Loucy (cell line): ENCODE measurements around the gene RAB31.

Source experiments
- H2AFZ ChIP-seq: fragments of 200-600 bp; sonication (generic); 2 replicates; pipeline ENCODE4 v1.6.0; 2016; ENCODE audit warnings: antibody characterized with exemption, mild to moderate bottlenecking, low read length, moderate library complexity
- H3F3A ChIP-seq: fragments of 200-600 bp; 2 replicates; pipeline ENCODE4 v1.6.0; 2016; ENCODE audit warnings: antibody characterized with exemption, low read depth, mild to moderate bottlenecking
- H3K27me3 ChIP-seq: fragments of 200-600 bp; sonication (generic); 2 replicates; pipeline ENCODE4 v1.6.1; 2014; ENCODE audit warnings: low read length, mild to moderate bottlenecking; ENCODE audit not compliant: insufficient read depth, poor library complexity, severe bottlenecking
- H3K36me3 ChIP-seq: fragments of 200-600 bp; sonication (generic); 2 replicates; pipeline ENCODE4 v1.6.1; 2016; ENCODE audit warnings: low read length; ENCODE audit not compliant: insufficient read depth
- H3K4me1 ChIP-seq: fragments of 200-600 bp; sonication (generic); 2 replicates; pipeline ENCODE4 v1.5.1; 2014; ENCODE audit warnings: low read length, mild to moderate bottlenecking; ENCODE audit not compliant: insufficient read depth, poor library complexity, severe bottlenecking
- H3K4me2 ChIP-seq: fragments of 200-600 bp; sonication (generic); 2 replicates; pipeline ENCODE4 v1.6.0; 2014; ENCODE audit warnings: antibody characterized with exemption, low read length, low read depth, mild to moderate bottlenecking; ENCODE audit not compliant: poor library complexity, severe bottlenecking
- H3K4me3 ChIP-seq: fragments of 200-600 bp; sonication (generic); 2 replicates; pipeline ENCODE4 v1.5.1; 2014; ENCODE audit warnings: low read length, mild to moderate bottlenecking, mixed read lengths; ENCODE audit not compliant: poor library complexity, severe bottlenecking
- H3K79me2 ChIP-seq: fragments of 200-600 bp; sonication (generic); 2 replicates; pipeline ENCODE4 v1.6.1; 2014; ENCODE audit warnings: low read length; ENCODE audit not compliant: insufficient read depth
- H3K9ac ChIP-seq: fragments of 200-600 bp; sonication (generic); 2 replicates; pipeline ENCODE4 v1.6.0; 2014; ENCODE audit warnings: mild to moderate bottlenecking, low read depth, low read length, moderate library complexity; ENCODE audit not compliant: poor library complexity, severe bottlenecking
- H3K9me2 ChIP-seq: fragments of 200-600 bp; sonication (generic); replicated peaks from 2 replicates; pipeline ENCODE4 v1.6.1; 2016; ENCODE audit warnings: low read depth, low read length, mixed read lengths
- H3K9me3 ChIP-seq: fragments of 200-600 bp; sonication (generic); 2 replicates; pipeline ENCODE4 v1.6.1; 2014; ENCODE audit warnings: mild to moderate bottlenecking, antibody characterized with exemption, low read length, low read depth; ENCODE audit not compliant: insufficient read depth
- H4K20me1 ChIP-seq: fragments of 200-600 bp; sonication (generic); 2 replicates; pipeline ENCODE4 v1.6.0; 2014; ENCODE audit warnings: antibody characterized with exemption, low read length, mild to moderate bottlenecking; ENCODE audit not compliant: insufficient read depth, poor library complexity, severe bottlenecking
- EZH2phosphoT487 ChIP-seq: fragments of 200-600 bp; IDR thresholded peaks from 2 replicates; pipeline ENCODE4 v1.6.1; 2018; ENCODE audit warnings: antibody characterized with exemption, mild to moderate bottlenecking, moderate library complexity, borderline replicate concordance
- TF ChIP-seq, protein P1 (sequence below): fragments of 200-600 bp; sonication (generic); conservative IDR thresholded peaks from 2 replicates; pipeline ENCODE4 v1.5.1; 2014; ENCODE audit warnings: mild to moderate bottlenecking, antibody characterized with exemption, low read length

RAB31 gene

DNA sequence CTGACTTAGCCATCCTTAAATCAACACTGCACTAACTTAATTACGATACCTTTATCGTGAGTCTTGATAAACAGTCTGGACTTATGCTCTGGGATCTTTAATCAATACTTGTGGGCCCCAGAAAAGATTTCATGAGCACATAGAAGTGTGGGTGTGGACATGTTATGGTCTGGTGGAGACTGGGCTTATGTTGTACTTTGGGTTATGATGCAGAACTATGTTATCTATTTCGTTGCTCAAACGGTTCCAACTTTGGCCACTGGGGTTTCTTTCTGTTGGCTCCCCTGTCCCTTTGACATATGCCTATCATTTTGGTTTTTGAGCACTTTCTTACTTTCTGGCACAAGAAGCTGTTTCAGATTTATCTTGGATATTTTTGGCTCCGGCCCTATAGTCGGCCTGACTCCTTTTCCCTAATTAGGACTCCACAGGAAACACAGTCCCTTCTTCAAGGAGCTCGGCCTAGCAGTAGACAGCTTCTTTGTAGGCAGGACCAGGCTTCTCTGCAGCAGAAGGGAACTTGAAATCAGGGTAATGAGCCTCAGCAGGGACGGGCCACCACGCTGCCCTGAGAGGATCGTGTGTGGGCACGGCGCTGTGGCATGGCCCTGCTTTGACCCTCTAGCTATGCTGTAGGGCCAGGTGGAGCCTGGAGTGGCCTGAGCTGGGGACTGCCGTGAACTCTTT, 123.1 kb downstream of the RAB31 start:
- Histone ChIP-seq H3K4me3 (no peak overlapping the region), H2AFZ (no peak overlapping the region), H3K4me1 (no peaks in the 10 kb centered on the region), H3K9me3 (no peaks in the 10 kb centered on the region), H3F3A (no peaks in the 10 kb centered on the region), H3K9me2 (no peaks in the 10 kb centered on the region), H3K4me2 (no peak overlapping the region), H3K79me2 (no peaks in the 10 kb centered on the region), H3K36me3 (no peaks in the 10 kb centered on the region), H3K27me3 (no peaks in the 10 kb centered on the region), H3K9ac (no peak overlapping the region), H4K20me1 (no peaks in the 10 kb centered on the region)
- TF ChIP-seq EZH2phosphoT487: no peak
- TF ChIP-seq, protein P1, sequence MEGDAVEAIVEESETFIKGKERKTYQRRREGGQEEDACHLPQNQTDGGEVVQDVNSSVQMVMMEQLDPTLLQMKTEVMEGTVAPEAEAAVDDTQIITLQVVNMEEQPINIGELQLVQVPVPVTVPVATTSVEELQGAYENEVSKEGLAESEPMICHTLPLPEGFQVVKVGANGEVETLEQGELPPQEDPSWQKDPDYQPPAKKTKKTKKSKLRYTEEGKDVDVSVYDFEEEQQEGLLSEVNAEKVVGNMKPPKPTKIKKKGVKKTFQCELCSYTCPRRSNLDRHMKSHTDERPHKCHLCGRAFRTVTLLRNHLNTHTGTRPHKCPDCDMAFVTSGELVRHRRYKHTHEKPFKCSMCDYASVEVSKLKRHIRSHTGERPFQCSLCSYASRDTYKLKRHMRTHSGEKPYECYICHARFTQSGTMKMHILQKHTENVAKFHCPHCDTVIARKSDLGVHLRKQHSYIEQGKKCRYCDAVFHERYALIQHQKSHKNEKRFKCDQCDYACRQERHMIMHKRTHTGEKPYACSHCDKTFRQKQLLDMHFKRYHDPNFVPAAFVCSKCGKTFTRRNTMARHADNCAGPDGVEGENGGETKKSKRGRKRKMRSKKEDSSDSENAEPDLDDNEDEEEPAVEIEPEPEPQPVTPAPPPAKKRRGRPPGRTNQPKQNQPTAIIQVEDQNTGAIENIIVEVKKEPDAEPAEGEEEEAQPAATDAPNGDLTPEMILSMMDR: no peak; the same call in 1 of the 2 replicates

- Histone ChIP-seq H3K36me3 (no peaks in the 10 kb centered on the region), H3K4me1 (no peaks in the 10 kb centered on the region), H3K9me2 (no peaks in the 10 kb centered on the region), H3K9ac (no peak overlapping the region), H3K4me2 (no peak overlapping the region), H2AFZ (no peak overlapping the region), H3K27me3 (no peaks in the 10 kb centered on the region), H3F3A (no peaks in the 10 kb centered on the region), H4K20me1 (no peaks in the 10 kb centered on the region), H3K4me3 (no peak overlapping the region), H3K9me3 (no peaks in the 10 kb centered on the region), H3K79me2 (no peaks in the 10 kb centered on the region)
- TF ChIP-seq, protein P1: no peak
- TF ChIP-seq EZH2phosphoT487: no peak
Measured at GRCh38 chr18:9831723-9832199, 123.7 kb downstream of the RAB31 start.

- no peaks in the 10 kb centered on the region for H3K79me2 ChIP-seq
- H3K9me3 ChIP-seq: no peaks in the 10 kb centered on the region
- H3K4me3 ChIP-seq: no peak overlapping the region
- H3K4me1 ChIP-seq: no peaks in the 10 kb centered on the region
- no peaks in the 10 kb centered on the region for H3K9me2 ChIP-seq
- H4K20me1 ChIP-seq: no peaks in the 10 kb centered on the region
- H3K4me2 ChIP-seq: no peak overlapping the region
- no peaks in the 10 kb centered on the region for H3K27me3 ChIP-seq
- H3K36me3 ChIP-seq: no peaks in the 10 kb centered on the region
- H3K9ac ChIP-seq: no peak overlapping the region
- no peak overlapping the region for H2AFZ ChIP-seq
- H3F3A ChIP-seq: no peaks in the 10 kb centered on the region
- TF ChIP-seq, protein P1: no peak
- TF ChIP-seq EZH2phosphoT487: no peak
Measured at GRCh38 chr18:9832871-9833270, 124.8 kb downstream of the RAB31 start.
